OCI-LY3 (cell line): ENCODE data around the gene EPHA2.

Experiments used
- H2AFZ ChIP-seq: fragments of 200-600, 300-600 bp; shearing (Covaris generic); 2 replicates; pipeline ENCODE4 v1.6.0; 2014; ENCODE audit warnings: antibody characterized with exemption, low read depth, low read length
- H3K27ac ChIP-seq: fragments of 200-600, 300-600 bp; sonication (generic); 2 replicates; pipeline ENCODE4 v1.5.1; 2014; ENCODE audit warnings: mild to moderate bottlenecking, low read length, moderate library complexity, mixed read lengths
- H3K27me3 ChIP-seq: fragments of 200-600, 300-600 bp; sonication (generic); 2 replicates; pipeline ENCODE4 v1.6.1; 2014; ENCODE audit warnings: low read depth, low read length, mixed read lengths
- H3K36me3 ChIP-seq: fragments of 200-600, 300-600 bp; sonication (generic); replicated peaks from 2 replicates; pipeline ENCODE3; 2014; ENCODE audit warnings: low read depth, low read length, mixed read lengths
- H3K4me1 ChIP-seq: fragments of 300-600, 200-600 bp; sonication (generic); 2 replicates; pipeline ENCODE4 v1.6.1; 2014; ENCODE audit warnings: low read length, mixed read lengths
- H3K4me2 ChIP-seq: fragments of 200-600, 300-600 bp; sonication (generic); 2 replicates; pipeline ENCODE4 v1.6.1; 2014; ENCODE audit warnings: low read length, mixed read lengths
- H3K4me3 ChIP-seq: fragments of 300-600, 200-600 bp; sonication (generic); 2 replicates; pipeline ENCODE4 v1.5.1; 2014; ENCODE audit warnings: antibody characterized with exemption, mild to moderate bottlenecking, low read length, moderate library complexity
- H3K79me2 ChIP-seq: fragments of 300-600, 200-600 bp; shearing (Covaris generic); 2 replicates; pipeline ENCODE4 v1.6.1; 2014; ENCODE audit warnings: mild to moderate bottlenecking, low read length, mixed read lengths
- H3K9ac ChIP-seq: fragments of 300-600, 200-600 bp; shearing (Covaris generic); 2 replicates; pipeline ENCODE4 v1.6.0; 2014; ENCODE audit warnings: mild to moderate bottlenecking, low read length, moderate library complexity
- H3K9me3 ChIP-seq: fragments of 200-600, 300-600 bp; shearing (Covaris generic); 2 replicates; pipeline ENCODE4 v1.6.1; 2014; ENCODE audit warnings: low read length, mixed read lengths; ENCODE audit not compliant: insufficient read depth
- H4K20me1 ChIP-seq: fragments of 200-600, 300-600 bp; sonication (generic); 2 replicates; pipeline ENCODE4 v1.6.1; 2016; ENCODE audit warnings: low read length, mixed read lengths; ENCODE audit not compliant: insufficient read depth
- CTCF ChIP-seq: fragments of 200-600, 300-600 bp; sonication (generic); IDR thresholded peaks from 2 replicates; pipeline ENCODE4 v1.5.1; 2014; ENCODE audit warnings: antibody characterized with exemption, low read length, low read depth
- EZH2phosphoT487 ChIP-seq: fragments of 200-600 bp; shearing (Covaris generic); IDR thresholded peaks from 2 replicates; pipeline ENCODE4 v1.6.1; 2018; ENCODE audit warnings: antibody characterized with exemption, mixed run types, low read depth

EPHA2 gene

DNA sequence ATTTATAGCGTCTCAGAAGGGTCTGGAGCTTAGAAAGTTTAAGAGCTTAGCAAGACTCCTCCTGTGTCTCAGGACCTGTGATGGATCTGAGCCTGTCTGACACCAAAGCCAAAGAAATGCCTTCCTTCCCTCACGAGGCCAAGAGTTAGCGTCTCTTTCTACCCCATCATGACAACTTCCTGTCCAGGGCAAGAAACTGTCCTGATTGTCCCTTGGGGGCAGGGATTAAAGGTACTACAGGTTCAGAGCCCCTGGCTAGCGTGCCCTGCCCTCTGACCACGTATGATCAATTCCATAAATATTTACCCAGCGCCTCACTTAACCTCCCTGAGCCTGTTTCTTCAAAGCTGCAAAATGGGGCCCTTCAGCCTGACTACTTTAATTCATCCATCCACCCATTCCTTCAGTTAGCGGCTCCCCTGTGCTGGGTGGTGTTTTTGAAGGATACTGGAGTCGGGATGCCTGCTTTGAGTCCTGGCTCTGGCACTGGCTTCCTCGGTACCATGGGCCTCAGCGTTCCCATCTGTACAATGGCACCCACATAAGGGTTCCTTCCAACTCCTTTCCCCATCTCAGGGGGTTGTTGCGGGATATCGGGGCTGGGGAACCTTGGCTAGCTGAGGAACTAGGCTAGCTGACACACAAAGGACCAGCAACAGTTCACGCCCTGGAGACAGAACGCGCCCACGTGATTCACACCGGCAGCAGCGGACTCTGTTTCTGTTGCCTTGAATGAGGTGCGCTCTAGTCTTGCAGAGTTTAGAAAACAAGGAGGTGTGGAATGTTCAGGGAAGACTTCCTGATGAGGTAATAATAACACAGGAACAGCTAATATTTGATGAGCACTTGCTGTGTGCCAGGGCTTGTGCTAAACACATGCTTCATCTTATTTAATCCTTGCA lies 23.0 kb upstream of the EPHA2 start:
- no peaks in the 10 kb centered on the region for H3K27me3 ChIP-seq
- no peaks in the 10 kb centered on the region for H3K9me3 ChIP-seq
- H2AFZ ChIP-seq = no peak overlapping the region
- no peaks in the 10 kb centered on the region for H4K20me1 ChIP-seq
- H3K9ac ChIP-seq = no peak overlapping the region
- H3K4me2 ChIP-seq = no peak overlapping the region
- H3K4me3 ChIP-seq = no peak overlapping the region
- no peaks in the 10 kb centered on the region for H3K4me1 ChIP-seq
- no peaks in the 10 kb centered on the region for H3K36me3 ChIP-seq
- H3K27ac ChIP-seq = no peak overlapping the region
- no peaks in the 10 kb centered on the region for H3K79me2 ChIP-seq
- TF ChIP-seq CTCF (no peak), EZH2phosphoT487 (no peak)

DNA sequence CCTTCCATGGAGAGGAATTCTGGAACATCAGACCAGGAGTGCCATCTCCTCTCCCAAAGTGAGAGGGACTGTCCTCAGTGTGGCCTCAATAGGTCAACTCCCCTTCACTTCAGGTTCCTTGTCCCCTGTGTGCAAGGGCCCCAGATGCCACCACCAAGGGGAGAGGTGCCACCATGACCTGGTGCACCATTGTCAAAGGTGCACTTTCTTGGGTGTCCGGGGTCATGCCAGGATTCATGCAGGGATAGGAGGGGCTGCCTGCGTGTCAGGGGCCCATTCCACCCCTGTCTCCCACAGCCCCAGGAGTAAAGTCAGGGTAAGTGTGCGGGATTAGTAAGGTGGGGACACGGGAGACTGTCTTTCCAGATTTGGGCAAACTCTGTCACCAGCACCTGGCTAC lies 21.4 kb upstream of the EPHA2 start:
- H3K27ac ChIP-seq = no peak overlapping the region
- no peaks in the 10 kb centered on the region for H3K36me3 ChIP-seq
- H3K9me3 ChIP-seq = no peaks in the 10 kb centered on the region
- H3K9ac ChIP-seq = no peak overlapping the region
- H3K4me2 ChIP-seq = no peak overlapping the region
- H4K20me1 ChIP-seq = no peaks in the 10 kb centered on the region
- no peak overlapping the region for H2AFZ ChIP-seq
- no peaks in the 10 kb centered on the region for H3K27me3 ChIP-seq
- no peaks in the 10 kb centered on the region for H3K4me1 ChIP-seq
- TF ChIP-seq EZH2phosphoT487 = no peak
- no peak for TF ChIP-seq CTCF
- H3K4me3 ChIP-seq = no peak overlapping the region
- H3K79me2 ChIP-seq = no peaks in the 10 kb centered on the region

DNA sequence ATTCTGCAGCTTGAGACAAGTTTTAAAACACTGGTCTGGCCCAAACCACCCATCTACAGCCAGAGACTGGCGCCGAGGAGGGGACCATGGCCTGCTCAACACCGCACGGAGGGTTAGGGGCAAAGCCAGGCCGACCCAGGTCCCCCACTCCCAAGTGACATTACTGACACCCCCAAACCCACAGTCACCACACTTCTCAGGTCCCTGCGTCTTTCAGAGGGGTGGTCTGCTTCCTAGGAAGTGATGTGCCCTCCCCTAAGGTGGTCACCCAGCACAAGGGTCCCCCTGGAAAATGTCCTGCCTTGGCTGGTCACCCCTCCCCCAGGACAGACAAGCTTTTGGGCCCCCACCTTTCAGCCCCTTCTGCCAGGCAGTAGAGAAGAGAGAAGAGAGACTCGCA lies 20.8 kb upstream of the EPHA2 start:
- no peaks in the 10 kb centered on the region for H3K27me3 ChIP-seq
- H3K9ac ChIP-seq = no peak overlapping the region
- H3K27ac ChIP-seq = no peak overlapping the region
- H3K79me2 ChIP-seq = no peaks in the 10 kb centered on the region
- no peak overlapping the region for H2AFZ ChIP-seq
- no peaks in the 10 kb centered on the region for H3K36me3 ChIP-seq
- no peaks in the 10 kb centered on the region for H4K20me1 ChIP-seq
- TF ChIP-seq CTCF (no peak), EZH2phosphoT487 (no peak)
- no peaks in the 10 kb centered on the region for H3K9me3 ChIP-seq
- H3K4me1 ChIP-seq = no peaks in the 10 kb centered on the region
- no peak overlapping the region for H3K4me2 ChIP-seq
- no peak overlapping the region for H3K4me3 ChIP-seq

DNA sequence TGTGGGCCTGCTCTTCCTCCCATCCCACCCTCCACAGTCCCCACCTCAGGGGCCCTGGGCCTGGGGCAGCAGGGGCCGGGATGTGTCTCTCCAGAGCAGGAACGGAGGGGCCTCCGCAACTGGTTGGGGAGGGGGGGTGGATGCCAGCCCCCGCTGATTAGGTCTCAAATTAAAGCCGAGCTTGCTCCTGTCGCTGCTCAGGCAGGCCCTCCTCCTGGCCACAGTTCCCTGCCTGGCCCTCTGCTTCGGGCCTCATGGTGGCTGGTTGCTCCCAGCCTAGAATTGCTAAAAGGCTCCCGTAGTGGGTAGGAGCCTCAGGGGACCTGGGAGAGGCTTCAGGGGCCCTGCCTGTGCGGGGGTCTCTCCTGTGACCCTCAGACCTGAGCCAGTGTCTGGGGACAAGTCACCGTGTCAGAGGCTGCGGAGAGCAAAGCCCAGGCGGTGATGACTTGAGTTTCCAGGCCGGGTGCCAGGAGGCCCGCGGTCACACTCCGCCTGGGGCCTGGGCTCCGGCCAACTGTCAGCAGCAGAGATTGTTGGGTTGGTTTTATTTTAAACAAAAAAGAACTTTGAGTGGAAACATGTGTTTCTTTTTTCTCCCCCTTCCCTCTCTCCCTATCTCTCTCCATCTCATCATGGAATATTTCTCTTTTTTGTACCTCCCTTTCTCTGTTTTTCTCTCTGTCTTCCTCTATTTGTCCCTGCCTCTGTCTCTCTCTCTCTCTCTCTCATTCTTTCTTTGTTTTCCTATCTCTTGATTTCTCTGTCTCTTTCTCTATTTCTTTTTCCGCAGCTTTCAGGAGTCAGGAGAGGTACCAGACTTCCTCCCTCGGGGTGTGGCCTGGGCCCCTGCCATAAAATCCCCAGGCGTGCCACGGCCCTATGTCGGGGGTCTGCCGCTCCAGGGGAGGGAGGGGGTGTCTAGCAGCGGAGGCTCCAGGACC lies 20.0 kb upstream of the EPHA2 start:
- Histone ChIP-seq H3K4me2 (no peak overlapping the region), H3K27ac (no peak overlapping the region), H3K36me3 (no peaks in the 10 kb centered on the region), H3K27me3 (no peaks in the 10 kb centered on the region), H3K9ac (no peak overlapping the region), H3K4me1 (no peaks in the 10 kb centered on the region), H3K9me3 (no peaks in the 10 kb centered on the region), H4K20me1 (no peaks in the 10 kb centered on the region), H3K79me2 (no peaks in the 10 kb centered on the region), H3K4me3 (no peak overlapping the region), H2AFZ (no peak overlapping the region)
- TF ChIP-seq CTCF = no peak
- no peak for TF ChIP-seq EZH2phosphoT487
